IPS-20b (cell line): ENCODE results near the gene STAB1.

Experiments
- H3K27ac ChIP-seq: one replicate; pipeline ENCODE4 v1.5.1; 2013; ENCODE audit warnings: low read length
- H3K27me3 ChIP-seq: 2 replicates; pipeline ENCODE4 v1.6.1; 2013; ENCODE audit warnings: mild to moderate bottlenecking, low read length, inconsistent platforms; ENCODE audit not compliant: insufficient read depth
- H3K36me3 ChIP-seq: 2 replicates; pipeline ENCODE4 v1.6.1; 2013; ENCODE audit warnings: low read depth, mild to moderate bottlenecking, inconsistent platforms, low read length, moderate library complexity; ENCODE audit not compliant: insufficient read depth
- H3K4me1 ChIP-seq: 2 replicates; pipeline ENCODE4 v1.6.1; 2013; ENCODE audit warnings: mild to moderate bottlenecking, control low read depth, inconsistent platforms, low read length, moderate library complexity; ENCODE audit not compliant: insufficient read depth
- H3K4me3 ChIP-seq: 2 replicates; pipeline ENCODE4 v1.5.1; 2013; ENCODE audit warnings: mild to moderate bottlenecking, low read length, inconsistent platforms
- H3K9ac ChIP-seq: 2 replicates; pipeline ENCODE4 v1.6.1; 2013; ENCODE audit warnings: low read depth, mild to moderate bottlenecking, inconsistent platforms, low read length, moderate library complexity
- H3K9me3 ChIP-seq: 2 replicates; pipeline ENCODE4 v1.6.1; 2013; ENCODE audit warnings: mild to moderate bottlenecking, low read depth, low read length, inconsistent platforms; ENCODE audit not compliant: insufficient read depth

STAB1 gene

DNA sequence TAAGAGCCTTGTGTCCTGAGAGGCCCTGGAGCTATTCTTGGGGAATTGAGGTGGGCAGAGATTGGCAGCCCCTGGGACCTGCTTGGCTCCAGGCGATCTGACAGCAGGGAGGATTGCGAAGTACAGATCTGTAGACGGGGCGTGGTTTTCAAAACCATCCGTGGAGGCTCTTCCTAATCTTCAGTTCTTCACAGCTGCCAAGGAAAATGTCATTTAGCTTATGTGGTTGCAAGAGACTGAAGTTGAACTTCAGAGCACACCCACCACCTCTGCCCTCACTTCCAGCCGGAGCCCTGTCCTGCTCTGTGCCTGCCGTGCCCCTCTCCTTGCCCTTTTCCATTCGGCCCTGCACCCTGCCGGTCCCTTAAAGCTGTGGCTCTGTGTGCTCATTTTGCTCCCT is 26.8 kb upstream of the STAB1 start:
- H3K27ac ChIP-seq, result no peak overlapping the region
- no peak overlapping the region for H3K4me3 ChIP-seq
- no peaks in the 10 kb centered on the region for H3K9me3 ChIP-seq
- no peaks in the 10 kb centered on the region for H3K4me1 ChIP-seq
- peaks cover 69% of the 10 kb centered on the region for H3K36me3 ChIP-seq
- H3K9ac ChIP-seq, result no peak overlapping the region
- H3K27me3 ChIP-seq, result no peaks in the 10 kb centered on the region

DNA sequence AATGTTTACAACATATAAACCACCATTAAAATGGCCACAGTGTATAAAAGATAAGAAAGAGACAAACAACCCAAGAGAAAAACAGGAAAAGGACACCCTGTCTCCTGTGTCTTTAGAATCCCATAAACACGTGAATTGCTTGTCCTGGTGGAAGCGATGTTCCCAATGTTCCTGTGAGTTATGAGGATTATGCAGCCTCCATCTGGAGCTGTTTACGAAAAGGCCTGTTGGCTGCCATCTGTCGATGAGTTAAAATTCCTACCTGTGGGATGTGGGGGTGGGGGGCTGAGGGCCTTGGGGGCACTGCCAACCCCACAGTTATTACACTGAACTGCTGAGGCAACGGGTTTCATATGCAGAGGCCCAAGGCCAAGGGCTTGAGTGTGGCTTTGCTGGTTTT is 26.1 kb upstream of the STAB1 start:
- no peak overlapping the region for H3K9ac ChIP-seq
- no peaks in the 10 kb centered on the region for H3K27me3 ChIP-seq
- no peaks in the 10 kb centered on the region for H3K9me3 ChIP-seq
- peaks cover 72% of the 10 kb centered on the region for H3K36me3 ChIP-seq
- no peak overlapping the region for H3K4me3 ChIP-seq
- no peak overlapping the region for H3K27ac ChIP-seq
- no peaks in the 10 kb centered on the region for H3K4me1 ChIP-seq

DNA sequence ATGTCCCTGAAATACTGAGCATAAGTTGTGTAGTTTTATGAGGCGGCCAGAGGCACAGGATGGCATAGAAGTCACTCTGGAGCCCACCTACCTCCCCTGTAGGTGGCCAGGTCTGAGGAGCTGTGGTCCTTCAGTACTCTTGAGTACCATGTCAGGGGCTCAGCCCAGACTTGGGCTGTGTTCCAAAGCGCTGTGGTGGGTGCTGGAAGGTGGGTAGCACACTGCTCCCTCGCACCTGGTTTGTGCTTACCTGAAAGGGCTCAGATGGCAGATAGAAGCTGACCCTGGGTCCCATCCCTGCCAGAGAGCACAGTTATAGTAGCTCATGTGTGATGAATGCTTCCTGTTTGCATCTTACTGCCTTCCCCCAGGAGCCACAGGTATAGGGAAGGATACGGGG is 24.2 kb upstream of the STAB1 start:
- Histone ChIP-seq H3K9me3 (no peaks in the 10 kb centered on the region), H3K27me3 (no peaks in the 10 kb centered on the region), H3K36me3 (peaks cover 70% of the 10 kb centered on the region), H3K9ac (no peak overlapping the region), H3K4me3 (no peak overlapping the region), H3K27ac (no peak overlapping the region), H3K4me1 (no peaks in the 10 kb centered on the region)

DNA sequence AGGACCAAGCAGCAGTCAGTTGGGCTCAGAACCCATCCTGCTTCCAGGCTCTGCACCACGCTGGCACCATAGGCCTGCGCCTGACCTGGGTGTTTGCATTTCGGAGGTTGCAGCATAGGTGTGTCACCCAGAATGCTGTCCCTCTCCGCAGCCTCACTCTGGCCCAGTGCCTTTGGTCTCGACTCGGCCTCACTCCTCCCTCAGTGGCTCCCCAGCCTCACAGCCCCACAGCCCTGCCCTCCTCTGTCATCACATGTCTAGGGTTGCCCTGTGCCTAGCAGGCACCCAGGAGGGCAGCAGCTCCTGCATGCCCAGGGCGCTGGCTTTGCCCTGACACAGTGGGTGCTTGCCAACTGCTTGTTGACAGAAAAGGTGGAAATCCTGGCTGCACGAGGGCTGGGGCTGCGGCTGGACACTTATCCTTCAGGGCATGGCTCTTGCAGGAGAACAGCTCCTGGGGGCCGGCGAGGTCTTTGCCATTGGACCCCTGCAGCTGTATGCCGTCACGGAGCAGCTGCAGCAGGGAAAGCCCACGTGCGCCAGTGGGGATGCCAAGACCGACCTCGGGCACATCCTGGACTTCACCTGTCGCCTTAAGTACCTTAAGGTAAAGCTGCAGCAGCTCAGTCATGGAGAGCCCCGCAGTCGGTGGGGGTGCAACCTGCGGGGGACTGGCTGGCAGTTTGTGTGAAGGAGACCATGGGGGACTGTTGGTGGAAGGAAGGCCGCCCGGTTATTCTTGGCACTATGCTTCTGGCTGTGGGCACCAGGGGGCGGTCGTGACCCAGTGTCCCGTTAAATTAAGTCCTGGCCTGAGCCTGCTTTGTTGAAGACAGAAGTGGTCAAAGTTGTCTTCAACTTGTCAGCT is 23.5 kb upstream of the STAB1 start:
- H3K4me3 ChIP-seq, result no peak overlapping the region
- H3K27ac ChIP-seq, result no peak overlapping the region
- H3K9ac ChIP-seq, result no peak overlapping the region
- H3K4me1 ChIP-seq, result no peaks in the 10 kb centered on the region
- H3K27me3 ChIP-seq, result no peaks in the 10 kb centered on the region
- H3K36me3 ChIP-seq, result peaks cover 72% of the 10 kb centered on the region
- H3K9me3 ChIP-seq, result no peaks in the 10 kb centered on the region

DNA sequence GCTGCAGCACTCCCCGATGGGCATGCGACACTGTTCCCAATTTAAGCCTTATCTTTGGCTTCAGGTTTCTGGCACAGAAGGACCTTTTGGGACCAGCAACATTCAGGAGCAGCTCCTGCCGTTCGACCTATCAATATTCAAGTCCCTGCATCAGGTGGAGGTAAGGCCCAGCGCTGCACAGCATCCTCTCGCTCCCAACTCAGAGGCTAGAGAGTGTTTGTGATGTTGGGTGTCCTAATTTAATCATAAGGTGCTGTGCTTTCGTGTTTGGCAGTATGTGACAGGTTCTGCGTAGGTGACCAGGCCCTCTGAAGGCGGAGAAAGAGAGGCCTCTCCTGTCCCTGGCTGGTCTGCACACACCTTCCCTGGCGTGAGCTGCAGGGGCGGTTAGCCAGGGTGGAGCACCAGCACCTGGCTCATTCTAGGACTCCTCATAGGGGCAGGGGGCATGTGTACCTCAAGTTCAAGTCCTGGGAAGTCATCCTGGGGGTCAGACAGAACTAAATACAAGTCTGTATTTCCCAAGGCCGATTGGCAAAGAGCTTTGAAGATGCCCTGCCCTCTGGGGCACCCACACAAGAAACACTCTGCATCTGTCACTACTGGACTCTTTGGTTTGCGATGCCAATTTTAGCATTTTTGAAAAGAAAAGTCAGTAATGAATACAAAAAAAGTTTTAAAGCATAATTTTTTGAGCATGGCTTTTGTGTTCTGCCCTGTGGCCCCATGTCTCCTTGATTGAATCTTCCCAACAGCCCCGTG is 22.7 kb upstream of the STAB1 start:
- Histone ChIP-seq H3K4me3 (no peak overlapping the region), H3K27ac (no peak overlapping the region), H3K4me1 (no peaks in the 10 kb centered on the region)

DNA sequence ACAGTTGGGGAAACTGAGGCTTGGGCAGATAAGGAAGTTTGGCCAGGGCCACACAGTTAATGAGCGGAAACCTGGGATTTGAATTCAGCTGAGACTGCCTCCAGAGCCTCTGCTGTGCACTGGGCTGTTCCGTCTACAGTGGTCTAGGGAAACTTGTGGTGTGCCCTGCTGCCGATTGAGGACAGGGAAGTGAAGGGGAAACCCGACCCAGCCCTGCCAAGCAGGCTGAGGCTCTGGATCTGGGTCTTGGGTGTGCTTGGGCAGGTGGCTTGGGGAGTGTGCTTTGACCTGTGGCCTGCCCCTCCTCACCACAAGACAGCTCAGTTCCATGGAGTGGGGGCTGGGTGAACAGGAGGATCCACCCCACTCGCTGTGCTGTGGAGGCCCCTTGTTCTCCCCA is 22.1 kb upstream of the STAB1 start:
- no peak overlapping the region for H3K27ac ChIP-seq
- peaks cover 78% of the 10 kb centered on the region for H3K36me3 ChIP-seq
- no peaks in the 10 kb centered on the region for H3K9me3 ChIP-seq
- H3K4me3 ChIP-seq, result no peak overlapping the region
- H3K27me3 ChIP-seq, result no peaks in the 10 kb centered on the region
- no peak overlapping the region for H3K9ac ChIP-seq
- no peaks in the 10 kb centered on the region for H3K4me1 ChIP-seq

More for the DNA sequence above, 22.7 kb upstream of the STAB1 start:
- H3K9ac ChIP-seq, result no peak overlapping the region
- no peaks in the 10 kb centered on the region for H3K9me3 ChIP-seq
- H3K27me3 ChIP-seq, result no peaks in the 10 kb centered on the region
- peaks cover 75% of the 10 kb centered on the region for H3K36me3 ChIP-seq

DNA sequence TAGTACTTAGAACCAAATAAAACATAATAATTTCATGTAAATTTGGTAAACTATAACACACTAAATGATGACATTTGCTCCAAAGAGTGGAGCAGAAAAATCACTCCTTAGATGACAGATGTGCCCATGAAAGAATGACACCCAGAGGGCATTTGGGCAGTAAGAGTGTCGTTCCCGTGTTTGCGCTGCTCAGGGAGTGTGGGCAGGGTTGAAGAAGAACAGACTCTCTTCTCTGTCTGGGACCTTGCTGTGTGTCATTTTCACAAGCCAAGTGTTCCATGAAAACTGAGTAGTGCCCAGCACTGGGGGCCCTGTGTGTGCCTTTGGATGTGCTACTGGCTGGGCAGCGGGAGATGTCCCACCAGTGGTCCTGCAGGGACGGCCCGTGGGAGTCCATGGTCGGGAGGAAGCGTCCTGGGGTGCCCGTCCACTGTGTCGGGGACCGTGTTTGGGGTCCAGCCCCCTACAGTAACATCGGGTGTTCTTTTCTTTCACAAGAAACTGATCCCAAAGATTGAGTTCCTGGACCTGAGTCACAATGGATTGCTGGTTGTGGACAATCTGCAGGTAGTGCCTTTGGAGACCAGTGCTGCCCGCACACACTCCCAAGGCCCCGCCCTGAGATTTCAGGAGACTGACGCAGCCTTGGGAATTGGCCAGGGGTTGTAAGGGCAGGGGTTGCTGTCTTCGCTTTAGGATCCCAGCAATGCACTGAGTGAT is 17.9 kb upstream of the STAB1 start:
- Histone ChIP-seq H3K9me3 (no peaks in the 10 kb centered on the region), H3K27ac (no peak overlapping the region), H3K4me3 (no peak overlapping the region), H3K27me3 (no peaks in the 10 kb centered on the region), H3K4me1 (no peaks in the 10 kb centered on the region), H3K36me3 (peaks cover 97% of the 10 kb centered on the region), H3K9ac (no peak overlapping the region)

DNA sequence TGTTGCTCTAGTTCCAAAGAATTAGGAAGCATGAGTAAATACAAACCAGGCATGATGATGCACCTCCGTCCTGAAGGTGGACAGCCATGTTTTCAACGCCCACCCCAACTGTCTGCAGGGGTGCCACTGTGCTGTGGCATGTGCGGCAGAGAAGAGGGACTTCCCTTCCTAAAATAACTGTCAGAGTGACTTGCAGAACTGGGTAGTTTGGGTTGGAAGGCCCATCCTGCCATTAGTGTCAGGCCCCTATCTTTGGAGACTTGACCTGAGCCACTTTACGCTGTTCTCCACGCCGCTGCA is 17.4 kb upstream of the STAB1 start:
- no peaks in the 10 kb centered on the region for H3K9me3 ChIP-seq
- H3K4me1 ChIP-seq, result no peaks in the 10 kb centered on the region
- H3K27me3 ChIP-seq, result no peaks in the 10 kb centered on the region
- H3K4me3 ChIP-seq, result no peak overlapping the region
- no peak overlapping the region for H3K27ac ChIP-seq
- H3K36me3 ChIP-seq, result peaks cover 97% of the 10 kb centered on the region
- no peak overlapping the region for H3K9ac ChIP-seq

DNA sequence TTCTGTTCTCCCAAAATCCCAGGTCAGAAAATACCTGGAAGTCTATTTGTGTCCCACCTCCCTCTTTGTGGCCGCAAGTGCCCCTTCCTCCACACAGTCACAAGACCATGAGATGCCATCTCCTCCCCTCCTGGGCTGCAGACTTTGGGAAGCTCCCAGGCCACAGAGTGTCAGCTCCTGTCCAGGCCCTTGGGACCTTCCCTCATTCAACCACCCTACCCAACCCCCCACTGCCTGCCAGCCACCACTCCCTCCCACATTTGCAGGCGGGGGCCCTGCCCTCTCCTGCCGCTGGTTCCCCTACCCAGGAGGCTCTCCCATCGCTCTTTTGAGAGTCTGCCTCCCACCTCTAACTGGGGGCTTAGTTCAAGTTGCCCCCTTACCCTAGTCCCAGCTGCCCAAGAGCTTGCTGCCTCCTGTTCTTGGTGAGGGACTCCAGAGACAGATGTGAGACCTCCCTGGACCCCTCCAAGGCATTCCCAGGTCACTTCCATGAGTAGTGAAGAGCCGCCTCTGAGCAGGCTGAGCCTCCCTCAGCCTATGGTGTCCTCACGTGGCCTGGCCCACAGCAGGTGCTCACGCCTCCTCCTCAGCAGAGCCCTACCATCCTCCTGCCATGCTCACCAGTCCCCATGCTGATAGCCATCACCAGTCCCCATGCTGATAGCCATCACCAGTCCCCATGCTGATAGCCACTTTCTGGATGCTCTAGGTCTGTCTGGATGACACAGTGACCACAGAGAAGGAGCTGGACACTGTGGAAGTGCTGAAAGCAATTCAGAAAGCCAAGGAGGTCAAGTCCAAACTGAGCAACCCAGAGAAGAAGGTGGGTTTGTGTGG is 15.9 kb upstream of the STAB1 start:
- Histone ChIP-seq H3K9me3 (no peaks in the 10 kb centered on the region), H3K9ac (no peak overlapping the region), H3K4me1 (no peaks in the 10 kb centered on the region), H3K27ac (no peak overlapping the region), H3K27me3 (no peaks in the 10 kb centered on the region), H3K4me3 (no peak overlapping the region), H3K36me3 (peaks cover 87% of the 10 kb centered on the region)

DNA sequence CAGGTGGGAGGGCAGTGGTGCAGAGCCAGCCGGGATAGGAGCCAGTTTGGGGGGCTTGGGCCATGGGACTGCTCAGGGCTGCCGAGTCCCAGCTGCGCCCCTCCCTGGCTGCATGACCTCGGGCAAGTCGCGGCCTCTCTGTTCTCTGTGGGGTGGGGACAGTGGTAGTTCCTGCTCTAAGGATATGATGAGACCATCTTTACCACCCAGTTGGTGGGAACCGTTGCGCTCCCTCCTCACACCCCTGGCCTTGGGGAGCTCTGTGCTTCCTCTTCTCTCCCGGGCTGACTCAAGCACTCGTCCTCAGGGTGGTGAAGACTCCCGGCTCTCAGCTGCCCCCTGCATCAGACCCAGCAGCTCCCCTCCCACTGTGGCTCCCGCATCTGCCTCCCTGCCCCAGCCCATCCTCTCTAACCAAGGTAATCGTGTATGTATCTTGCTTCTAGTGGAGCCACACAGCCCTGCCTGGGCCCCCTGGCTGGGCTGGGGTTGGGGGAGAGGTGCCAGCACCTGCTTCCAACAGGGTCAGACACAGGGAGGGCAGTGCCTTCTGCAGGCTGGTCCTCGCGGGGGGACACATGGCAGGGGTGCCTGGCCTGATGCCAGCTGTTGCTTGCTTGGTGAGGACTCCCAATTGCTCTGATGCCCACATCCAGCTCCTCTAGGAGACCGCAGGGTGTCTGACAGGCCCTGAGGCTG is 15.1 kb upstream of the STAB1 start:
- Histone ChIP-seq H3K9ac (no peak overlapping the region), H3K27me3 (no peaks in the 10 kb centered on the region), H3K27ac (no peak overlapping the region), H3K9me3 (no peaks in the 10 kb centered on the region), H3K4me3 (no peak overlapping the region), H3K4me1 (no peaks in the 10 kb centered on the region), H3K36me3 (peaks cover 87% of the 10 kb centered on the region)
